IPS DF 19.7 (cell line): ENCODE measurements around the gene CR1L.
"Not testable (repeated sequence)": the region's sequence is repeated elsewhere in the genome, so short reads cannot be mapped to it uniquely, and the experiment has no call there.

Experiments used
- DNase-seq: peaks from one replicate; pipeline ENCODE4 v3.0.0-alpha.2; 2013; ENCODE audit warnings: low read depth, low spot score

CR1L gene

DNA sequence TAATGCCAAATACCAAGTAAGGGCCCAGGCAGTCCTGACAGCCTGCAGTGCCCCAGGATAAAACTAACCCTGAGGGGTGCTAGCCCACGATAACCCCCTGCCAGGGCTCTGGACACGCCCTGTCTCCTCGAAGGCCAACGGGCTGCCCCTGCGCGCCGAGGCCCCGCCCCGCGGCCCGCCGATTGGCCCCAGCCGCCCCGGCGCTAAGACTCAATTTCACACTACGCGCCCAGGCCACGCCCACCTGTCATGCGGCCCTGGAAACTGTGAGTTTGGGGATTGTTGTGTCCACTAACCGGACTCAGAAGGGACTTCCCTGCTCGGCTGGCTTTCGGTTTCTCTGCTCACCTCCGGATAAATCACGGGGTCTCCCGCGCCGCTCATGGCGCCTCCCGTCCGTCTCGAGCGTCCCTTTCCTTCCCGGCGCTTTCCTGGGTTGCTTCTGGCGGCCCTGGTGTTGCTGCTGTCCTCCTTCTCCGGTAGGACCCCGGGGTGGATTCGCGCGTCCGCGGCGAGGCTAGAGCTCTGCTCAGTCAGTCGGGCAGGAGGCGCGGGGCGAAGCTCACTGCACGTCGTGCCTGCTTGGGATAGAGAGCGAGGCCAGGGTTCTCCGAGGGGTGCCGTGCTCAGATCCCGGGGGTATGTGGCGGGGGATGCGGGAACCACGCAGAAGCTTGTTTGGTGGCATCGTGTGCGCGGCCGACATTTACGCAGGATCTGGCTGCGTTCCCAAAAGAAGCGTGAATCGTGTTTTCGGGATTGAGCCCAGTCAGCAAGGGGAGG lies at the start of gene CR1L:
Gene CR1L (plus strand): TSS at position 282 of the 783 bp plus-strand sequence. CDS start 101 bp downstream, at position 383.
- no peak for DNase-seq

DNA sequence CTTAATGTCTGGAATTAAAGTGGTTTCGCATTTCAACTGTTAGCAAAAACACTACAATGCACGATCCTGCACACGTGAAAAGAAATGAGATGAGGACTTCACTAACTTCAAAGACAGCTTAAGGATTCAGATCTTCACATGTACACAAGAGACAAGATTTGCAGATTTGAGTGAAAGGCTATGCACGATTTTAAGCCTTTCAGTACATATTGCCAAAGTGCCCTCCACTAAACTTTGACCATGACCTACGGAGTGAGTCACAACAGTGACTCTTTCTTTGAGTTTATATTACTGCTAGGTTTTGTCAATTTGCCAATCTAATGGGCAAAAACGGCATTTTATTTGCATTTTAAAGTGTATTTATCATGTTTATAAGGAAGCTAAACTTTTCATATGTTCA lies 41.2 kb upstream of the CR1L start:
- no peak for DNase-seq

DNA sequence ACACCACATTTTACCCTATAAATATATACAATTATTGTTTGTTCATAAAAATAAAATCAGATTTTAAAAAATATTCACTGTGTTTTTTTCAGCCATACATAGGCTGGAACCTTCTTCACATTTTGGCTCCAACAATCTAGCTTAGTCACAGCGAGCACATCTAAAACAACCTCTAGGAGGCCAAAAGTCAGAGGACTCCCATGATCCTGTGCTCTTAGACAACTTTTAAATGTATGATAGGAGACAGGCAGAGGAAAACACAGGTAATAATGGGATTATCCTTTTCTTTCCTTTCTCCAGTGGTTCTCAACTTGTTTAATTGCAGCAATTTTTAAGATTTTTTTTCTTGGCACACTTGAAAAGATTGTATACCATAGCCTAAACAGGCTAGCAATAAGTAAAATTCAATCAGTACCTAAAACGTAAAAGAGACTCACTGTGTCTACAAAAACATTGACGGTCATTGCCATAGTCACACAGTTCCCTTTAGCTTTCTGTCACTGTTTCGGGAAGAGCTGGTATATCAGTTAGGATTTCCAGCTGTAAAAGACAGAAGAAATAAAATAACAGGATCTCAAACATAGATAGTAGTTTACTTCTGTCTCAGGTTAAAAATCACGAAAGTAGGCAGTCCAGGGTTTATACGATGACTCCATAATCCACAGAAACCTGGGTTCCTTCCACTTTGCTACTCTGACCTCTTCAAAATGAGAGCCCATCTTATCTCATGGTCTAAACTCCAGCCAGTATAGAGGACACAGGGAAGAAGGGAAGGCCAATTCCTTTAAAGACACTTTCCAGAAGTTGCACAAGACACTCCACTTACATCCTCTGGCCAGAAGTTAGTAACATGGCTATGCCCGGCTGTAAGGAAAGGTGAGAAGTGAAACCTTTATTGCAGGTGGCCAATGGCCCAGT lies 39.2 kb upstream of the CR1L start:
- DNase-seq: no peak

DNA sequence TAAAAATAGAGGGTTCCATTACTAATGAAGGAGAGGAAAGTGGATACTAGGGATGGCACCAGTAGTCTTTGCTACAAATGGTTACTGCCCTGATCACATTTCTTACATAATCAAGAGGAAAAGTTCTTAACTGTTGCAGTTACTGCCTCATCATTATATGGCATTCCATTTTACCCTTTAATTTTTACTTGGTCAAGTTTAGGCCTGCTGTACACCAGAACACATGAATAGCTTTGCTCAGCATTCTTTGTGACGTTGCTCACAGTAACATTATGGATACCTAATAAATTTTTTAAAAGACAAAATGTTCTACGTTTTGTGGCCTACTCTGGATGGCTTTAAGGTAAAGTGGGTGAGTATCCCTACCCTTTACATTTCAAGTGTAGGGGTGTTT lies 38.6 kb upstream of the CR1L start:
- no peak for DNase-seq

DNA sequence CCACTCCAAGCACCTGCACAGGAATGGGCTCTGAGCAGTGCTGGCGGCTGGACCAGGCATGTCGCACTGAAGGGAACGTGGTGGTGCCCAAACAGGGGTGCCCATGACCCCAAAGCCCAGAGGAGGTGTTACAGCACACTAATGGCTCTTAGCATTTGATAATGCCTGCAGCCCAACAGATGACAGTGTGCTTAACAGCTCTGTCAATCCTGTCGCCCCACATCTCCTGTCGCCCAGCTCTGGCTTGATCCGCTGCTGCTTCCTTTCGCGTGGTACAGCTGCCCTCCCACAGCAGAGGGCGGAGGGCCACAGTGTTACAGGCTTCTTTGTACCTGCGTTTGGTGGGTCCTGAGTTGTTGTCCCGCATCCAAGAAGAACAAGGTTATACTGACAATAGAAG lies 32.2 kb upstream of the CR1L start:
- no peak for DNase-seq

DNA sequence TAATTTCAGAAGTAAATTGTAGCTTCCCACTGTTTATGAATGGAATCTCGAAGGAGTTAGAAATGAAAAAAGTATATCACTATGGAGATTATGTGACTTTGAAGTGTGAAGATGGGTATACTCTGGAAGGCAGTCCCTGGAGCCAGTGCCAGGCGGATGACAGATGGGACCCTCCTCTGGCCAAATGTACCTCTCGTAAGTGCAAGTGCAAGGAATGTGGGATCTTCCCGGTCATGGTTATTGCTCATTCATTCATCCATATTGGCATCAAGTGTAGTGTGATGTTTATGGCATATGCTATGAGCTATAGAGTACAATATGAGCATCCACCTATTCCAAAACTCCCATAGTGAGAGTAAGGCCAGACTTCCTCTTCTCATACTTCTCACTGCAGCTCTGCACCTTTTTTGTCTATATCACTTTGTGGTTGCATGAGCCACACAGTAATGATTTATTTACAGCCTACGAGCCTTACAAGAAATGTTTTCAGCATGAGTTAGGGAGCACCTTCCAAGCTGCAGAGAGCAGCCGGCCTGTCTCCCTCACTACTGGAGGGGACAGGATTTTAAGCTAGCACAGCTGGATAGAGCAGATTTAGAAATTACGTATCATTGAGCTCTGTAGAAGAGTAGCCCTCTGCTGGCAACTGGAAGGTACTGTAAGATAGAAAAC lies 24.9 kb upstream of the CR1L start:
- DNase-seq: no peak

DNA sequence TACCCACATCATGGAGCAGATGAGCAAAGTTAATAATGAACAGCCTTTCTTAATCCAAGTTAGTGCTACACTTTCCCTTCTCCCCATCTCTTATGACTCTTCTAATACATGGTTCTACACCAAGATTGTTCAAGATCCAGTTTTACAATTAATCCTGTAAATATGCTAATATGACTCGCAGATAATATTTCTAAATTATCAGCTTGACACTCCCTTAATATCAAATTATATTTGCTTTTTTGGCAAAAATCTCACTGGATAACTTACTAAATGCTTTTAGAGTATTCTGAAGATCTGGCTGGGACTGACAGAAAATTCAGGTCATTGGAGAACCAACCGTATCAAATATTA lies 24.4 kb upstream of the CR1L start:
- DNase-seq: no peak

DNA sequence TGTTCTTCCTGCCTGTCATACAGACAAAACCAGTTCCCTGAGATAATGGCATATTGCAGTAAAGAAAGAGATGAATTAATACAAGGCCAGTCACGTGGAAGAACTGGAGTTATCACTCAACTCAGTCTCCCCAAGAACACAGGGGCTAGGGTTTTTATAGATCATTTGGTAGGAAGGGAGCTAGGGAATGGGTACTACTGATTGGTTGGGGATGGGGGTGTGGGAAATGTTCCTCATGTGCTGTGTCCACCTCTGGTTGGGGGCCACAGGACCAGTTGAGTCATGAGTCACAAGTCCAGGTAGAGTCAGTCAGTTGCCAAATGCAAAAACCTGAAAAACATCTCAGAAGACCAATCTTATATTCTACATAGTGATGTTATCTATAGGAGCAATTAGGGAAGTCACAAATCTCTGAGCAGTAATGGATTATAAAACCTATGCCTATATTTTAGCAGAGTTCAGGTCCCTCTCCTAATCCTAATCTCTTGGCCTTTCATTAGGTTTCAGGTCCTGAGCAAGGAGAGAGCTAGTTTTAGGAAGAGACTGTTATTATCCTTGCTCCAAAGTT lies 19.3 kb upstream of the CR1L start:
- not testable (repeated sequence) for DNase-seq

DNA sequence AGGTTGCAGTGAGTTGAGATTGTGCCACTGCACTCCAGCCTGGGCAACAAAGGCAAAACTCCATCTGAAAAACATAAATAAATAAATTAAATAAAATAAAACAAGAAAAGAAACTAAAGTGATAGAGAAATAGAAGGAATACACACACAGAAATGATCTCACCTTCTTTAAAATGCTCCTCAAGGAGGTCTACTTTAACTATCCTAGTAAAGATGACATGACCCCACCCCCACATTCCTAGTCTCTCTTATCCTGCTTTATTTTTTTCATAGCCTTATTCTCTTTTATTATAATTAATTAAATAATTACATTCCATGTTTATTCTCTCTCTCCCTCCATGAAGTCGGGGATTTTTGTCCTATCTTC lies 18.0 kb upstream of the CR1L start:
- no peak for DNase-seq

DNA sequence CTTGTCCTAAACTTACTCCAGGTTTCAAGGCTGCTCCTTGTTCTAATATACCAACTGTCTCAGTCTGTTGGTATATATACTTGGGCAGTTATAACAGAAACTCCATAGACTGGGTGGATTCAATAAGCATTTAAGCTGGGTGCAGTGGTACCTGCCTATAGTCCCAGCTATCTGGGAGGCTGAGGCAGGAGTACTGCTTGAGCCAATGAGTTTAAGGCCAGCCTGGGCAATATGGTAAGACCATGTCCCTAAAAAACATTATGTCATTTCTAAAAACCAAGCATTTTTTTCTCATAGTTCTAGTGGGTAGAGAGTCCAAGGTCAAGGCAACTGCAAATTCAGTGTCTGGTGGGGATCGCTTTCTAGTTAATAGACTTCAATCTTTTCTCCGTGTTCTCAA lies 17.4 kb upstream of the CR1L start:
- DNase-seq: no peak

DNA sequence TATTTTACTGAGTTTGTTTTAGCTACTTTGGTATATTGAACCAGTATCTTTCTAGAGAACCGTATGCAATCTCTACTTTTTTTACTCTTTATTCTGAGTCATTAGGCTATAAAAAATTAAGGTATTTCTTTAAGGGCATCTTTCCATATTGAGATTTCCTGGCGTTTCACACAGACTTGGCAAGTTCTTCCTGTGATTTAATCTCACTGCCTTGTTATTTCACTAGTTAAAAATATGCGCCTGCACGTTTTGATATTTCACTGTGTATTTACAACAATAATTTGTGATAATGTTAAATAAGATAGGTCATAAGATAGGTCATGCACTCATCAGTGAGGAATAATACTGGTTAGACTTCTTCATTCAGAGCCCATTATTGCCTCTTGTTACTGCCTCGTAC lies 16.2 kb upstream of the CR1L start:
- DNase-seq: no peak

DNA sequence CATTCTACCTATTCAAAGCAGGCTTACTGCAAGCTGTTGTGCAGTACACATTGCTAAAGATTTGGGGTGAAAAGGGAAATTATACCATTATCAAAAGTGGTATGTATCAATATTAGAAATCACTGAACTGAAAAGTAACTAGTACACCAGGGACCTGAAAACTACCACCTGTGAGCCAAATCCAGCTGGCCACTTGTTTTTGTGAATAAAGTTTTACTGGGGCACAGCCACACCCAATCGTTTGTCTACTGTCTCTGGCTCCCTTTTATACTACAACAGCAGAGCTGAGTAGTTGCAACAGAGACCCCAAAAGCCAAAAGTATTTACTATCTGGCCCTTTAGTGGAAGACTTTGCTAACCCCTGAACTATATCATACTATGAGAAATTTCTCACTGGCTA lies 13.8 kb upstream of the CR1L start:
- no peak for DNase-seq

DNA sequence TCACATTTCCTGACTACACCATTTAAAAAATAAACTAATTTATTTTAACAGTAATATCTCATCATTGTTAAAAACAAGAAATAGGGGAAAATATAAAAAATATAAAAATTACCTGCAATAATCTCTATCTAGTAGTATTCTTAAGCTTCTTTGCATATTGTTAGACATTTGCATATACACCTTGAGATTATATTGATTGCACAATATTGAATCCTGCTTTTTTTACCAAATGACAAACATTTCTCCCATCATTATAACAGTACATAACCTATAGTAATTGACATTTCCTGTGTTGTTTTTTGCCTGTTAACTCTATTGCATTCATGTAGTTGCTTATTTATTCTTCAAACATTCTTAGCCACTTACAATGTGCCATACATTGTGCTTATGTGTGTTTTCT lies 11.7 kb upstream of the CR1L start:
- no peak for DNase-seq

DNA sequence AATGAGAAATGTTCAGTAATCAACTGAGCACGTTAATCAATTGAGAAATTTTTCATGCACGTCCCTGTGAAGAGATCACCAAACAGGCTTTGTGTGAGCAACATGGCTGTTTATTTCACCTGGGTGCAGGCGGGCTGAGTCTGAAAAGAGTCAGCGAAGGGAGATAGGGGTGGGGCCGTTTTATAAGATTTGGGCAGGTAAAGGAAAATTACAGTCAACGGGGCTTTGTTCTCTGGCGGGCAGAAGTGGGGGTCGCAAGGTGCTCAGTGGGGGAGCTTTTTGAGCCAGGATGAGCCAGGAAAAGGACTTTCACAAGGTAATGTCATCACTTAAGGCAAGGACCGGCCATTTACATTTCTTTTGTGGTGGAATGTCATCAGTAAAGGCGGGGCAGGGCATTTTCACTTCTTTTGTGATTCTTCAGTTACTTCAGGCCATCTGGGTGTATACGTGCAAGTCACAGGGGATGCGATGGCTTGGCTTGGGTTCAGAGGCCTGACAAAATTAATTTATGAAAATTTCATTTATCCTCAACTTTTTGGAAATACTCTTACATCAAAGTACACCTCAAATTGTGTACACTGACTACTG lies 11.1 kb upstream of the CR1L start:
- DNase-seq: not testable (repeated sequence)

DNA sequence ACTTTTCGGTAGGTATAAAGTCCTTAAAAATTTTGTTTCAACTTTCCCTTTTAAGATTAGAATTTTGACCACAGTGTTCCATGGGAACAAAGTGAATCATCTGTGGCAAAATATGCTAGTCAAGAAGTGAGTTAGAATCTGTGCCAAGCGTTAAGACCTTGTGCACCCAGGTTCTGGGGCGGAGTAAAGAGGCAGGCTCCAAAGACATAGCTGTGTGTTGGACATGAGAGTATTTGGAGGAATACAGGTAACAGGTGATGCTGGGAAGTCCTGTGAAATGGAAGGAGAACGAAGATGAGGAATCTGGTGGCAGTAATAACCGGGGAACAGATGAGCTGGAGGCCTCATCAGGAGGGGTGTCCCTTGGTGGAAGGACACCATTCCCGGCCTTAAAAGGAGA lies 10.6 kb upstream of the CR1L start:
- not testable (repeated sequence) for DNase-seq

DNA sequence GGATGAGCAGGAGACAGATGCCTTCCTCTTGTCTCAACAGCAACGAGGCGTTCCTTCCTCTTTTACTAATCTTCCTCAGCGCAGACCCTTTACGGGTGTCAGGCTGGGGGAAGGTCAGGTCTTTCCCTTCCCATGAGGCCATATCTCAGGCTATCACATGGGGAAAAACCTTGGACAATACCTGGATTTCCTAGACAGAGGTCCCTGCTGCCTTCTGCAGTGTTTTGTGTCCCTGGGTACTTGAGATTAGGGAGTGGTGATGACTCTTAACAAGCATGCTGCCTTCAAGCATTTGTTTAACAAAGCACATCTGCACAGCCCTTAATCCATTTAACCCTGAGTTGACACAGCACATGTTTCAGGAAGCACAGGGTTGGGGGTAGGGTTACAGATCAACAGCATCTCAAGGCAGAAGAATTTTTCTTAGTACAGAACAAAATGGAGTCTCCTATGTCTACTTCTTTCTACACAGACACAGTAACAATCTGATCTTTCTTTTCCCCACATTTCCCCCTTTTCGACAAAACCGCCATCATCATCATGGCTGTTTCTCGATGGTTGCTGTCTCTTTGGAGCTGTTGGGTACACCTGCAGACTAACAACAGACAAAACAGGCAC lies 9.3 kb upstream of the CR1L start:
- not testable (repeated sequence) for DNase-seq

DNA sequence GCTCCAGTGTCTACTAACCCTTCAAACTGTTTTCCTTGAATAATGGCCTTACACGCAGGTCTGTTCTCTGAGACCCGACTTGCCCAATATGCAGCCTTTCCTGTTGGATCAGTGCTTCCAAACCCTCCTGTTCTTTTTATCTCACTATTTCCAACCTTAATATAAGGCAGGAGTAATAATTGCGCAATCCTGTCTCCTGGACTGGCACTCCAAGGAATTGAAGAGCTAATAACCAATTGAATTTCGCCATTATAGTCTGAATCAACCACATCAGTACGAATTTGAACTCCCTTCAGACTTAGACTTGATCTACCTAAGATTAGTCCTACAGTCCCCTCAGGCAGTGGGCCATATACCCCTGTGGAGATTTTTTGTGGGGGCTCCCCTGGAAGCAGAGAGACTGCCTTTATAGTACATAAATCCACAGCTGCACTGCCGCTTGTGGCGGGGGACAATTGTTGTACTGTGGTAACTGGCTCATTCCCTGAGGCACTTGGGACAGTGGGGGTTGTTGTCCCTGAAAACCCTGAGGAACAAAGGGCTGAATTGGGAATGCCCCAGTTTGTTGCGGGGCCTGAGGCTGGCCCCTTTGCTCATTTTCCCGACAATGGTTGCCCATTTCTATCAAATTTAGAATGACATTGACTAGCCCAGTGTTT lies 6.3 kb upstream of the CR1L start:
- not testable (repeated sequence) for DNase-seq

DNA sequence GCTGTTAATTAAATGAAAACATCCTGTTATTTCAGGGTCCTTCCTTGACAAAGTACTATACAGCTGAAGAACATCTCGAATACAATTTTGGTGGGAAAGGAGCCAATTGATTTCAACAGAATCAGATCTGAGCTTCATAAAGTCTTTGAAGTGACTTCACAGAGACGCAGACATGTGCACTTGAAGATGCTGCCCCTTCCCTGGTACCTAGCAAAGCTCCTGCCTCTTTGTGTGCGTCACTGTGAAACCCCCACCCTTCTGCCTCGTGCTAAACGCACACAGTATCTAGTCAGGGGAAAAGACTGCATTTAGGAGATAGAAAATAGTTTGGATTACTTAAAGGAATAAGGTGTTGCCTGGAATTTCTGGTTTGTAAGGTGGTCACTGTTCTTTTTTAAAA lies 5.6 kb upstream of the CR1L start:
- not testable (repeated sequence) for DNase-seq

DNA sequence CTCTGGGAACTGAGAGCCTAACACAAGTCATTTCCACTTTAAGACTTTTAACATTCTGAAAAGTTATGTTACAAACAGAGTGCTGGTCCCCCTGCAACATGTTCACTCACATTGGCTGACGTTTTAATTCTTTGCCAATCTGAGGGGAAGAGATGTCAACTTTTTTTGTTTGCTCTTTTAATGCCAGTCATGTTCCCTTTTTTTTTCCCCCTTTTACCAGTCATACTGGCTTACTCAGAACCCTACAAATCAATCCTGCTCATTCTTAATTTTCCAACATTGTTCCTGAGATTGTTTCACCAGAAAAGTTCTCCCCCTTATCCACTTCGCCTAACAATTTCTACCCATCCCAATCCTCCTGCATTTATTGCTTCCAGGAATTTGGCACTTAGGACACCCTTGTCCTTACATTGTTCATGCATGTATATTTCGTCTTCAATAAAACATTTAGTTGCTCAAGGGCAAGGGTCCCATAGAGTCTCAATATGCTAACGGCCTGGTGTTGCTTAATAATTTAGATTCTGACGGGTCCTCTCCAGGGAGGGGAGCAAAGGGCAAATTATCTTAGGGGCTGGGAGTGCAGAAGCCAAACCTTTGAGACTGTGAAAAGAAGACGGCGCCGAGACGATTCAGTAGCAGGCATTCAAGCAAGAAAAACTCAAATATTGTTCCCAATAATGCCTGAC lies 624 bp upstream of the CR1L start:
- DNase-seq: no peak

DNA sequence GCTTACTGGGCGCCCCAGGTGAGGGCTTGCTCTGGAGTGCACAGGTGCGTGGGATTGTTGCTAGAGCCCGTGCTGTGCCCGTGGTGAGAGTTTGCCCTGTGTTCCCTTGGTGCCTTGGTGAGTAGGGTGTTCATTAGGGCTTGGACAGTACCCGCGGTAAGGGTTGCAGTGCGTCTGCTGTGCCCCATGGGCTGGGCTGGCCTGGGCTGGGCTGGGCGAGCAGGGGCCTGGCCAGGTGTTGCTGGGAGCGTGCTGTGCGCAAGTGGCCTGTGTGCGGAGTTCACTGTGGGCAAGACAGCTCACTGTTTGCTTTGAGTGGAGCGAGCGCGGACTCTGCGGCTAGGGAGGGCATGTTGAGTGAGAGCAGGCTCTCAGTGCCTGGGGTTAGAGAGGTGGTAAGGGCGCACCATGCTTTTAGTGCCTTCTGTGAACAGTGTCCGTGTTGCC lies 725 bp downstream of the CR1L start:
- no peak for DNase-seq
